GM10266 (cell line): ENCODE results near the gene CAB39L.

Experiments
- DNase-seq: peaks from one replicate; pipeline ENCODE4 v3.0.0; 2012; ENCODE audit errors: extremely low spot score
- CTCF ChIP-seq: IDR thresholded peaks from 2 replicates; pipeline ENCODE4 v1.5.1; 2012; ENCODE audit warnings: mild to moderate bottlenecking, low read depth; ENCODE audit not compliant: control insufficient read depth, insufficient read depth; ENCODE audit errors: missing control alignments

The CAB39L gene

GRCh38 chr13:49311816-49312215, 132.0 kb downstream of the CAB39L start:
- no peak for DNase-seq
- TF ChIP-seq CTCF, result no peak

GRCh38 chr13:49310251-49310650, 133.6 kb downstream of the CAB39L start:
- DNase-seq, result no peak
- no peak for TF ChIP-seq CTCF

- no peak for TF ChIP-seq CTCF
- no peak for DNase-seq
These were observed 134.9 kb downstream of the CAB39L start for GRCh38 chr13:49308921-49309408.

- no peak for TF ChIP-seq CTCF
- no peak for DNase-seq
These were observed 135.6 kb downstream of the CAB39L start for GRCh38 chr13:49308097-49308875.

GRCh38 chr13:49307365-49307764, 136.5 kb downstream of the CAB39L start:
- DNase-seq, result no peak
- TF ChIP-seq CTCF, result no peak

- DNase-seq, result no peak
- no peak for TF ChIP-seq CTCF
These were observed 138.0 kb downstream of the CAB39L start for GRCh38 chr13:49305792-49306425.

GRCh38 chr13:49304763-49305700, 138.8 kb downstream of the CAB39L start:
- TF ChIP-seq CTCF, result no peak
- DNase-seq, result no peak
